Effector memory CD4-positive, alpha-beta T cell (primary cell): ENCODE results near the gene KLHL2.
A peak's percentile ranks its signal among the peaks of the same experiment; 100 is the strongest.
"Not testable (repeated sequence)": the region's sequence is repeated elsewhere in the genome, so short reads cannot be mapped to it uniquely, and the experiment has no call there.

Source experiments
- DNase-seq, 3 donors: peaks; one replicate each; pipeline ENCODE4 v3.0.0-alpha.2; 2020
- H3K27ac ChIP-seq: 2 replicates; pipeline ENCODE4 v1.7.0; 2013; ENCODE audit warnings: mild to moderate bottlenecking, low read length, moderate library complexity; ENCODE audit not compliant: insufficient read depth, poor library complexity, severe bottlenecking
- H3K27me3 ChIP-seq: replicated peaks from 2 replicates; pipeline ENCODE4 v1.7.0; 2013; ENCODE audit warnings: mild to moderate bottlenecking, low read length; ENCODE audit not compliant: insufficient read depth, control insufficient read depth, poor library complexity, severe bottlenecking
- H3K36me3 ChIP-seq: 2 replicates; pipeline ENCODE4 v1.7.0; 2013; ENCODE audit warnings: mild to moderate bottlenecking, low read length, moderate library complexity; ENCODE audit not compliant: control insufficient read depth, insufficient read depth
- H3K4me1 ChIP-seq: 2 replicates; pipeline ENCODE4 v1.7.0; 2013; ENCODE audit warnings: low read length, mild to moderate bottlenecking; ENCODE audit not compliant: control insufficient read depth, insufficient read depth, poor library complexity, severe bottlenecking
- H3K4me3 ChIP-seq: 2 replicates; pipeline ENCODE4 v1.7.0; 2013; ENCODE audit warnings: low read length, low read depth, mild to moderate bottlenecking; ENCODE audit not compliant: insufficient read depth, poor library complexity, severe bottlenecking
- H3K9me3 ChIP-seq: 2 replicates; pipeline ENCODE4 v1.7.0; 2013; ENCODE audit warnings: mild to moderate bottlenecking, low read length, moderate library complexity; ENCODE audit not compliant: control insufficient read depth
- total RNA-seq, 3 donors: gene quantifications; one replicate each; lab custom pipeline; 2026; lab: John Stamatoyannopoulos, UW

KLHL2 gene, protein sequence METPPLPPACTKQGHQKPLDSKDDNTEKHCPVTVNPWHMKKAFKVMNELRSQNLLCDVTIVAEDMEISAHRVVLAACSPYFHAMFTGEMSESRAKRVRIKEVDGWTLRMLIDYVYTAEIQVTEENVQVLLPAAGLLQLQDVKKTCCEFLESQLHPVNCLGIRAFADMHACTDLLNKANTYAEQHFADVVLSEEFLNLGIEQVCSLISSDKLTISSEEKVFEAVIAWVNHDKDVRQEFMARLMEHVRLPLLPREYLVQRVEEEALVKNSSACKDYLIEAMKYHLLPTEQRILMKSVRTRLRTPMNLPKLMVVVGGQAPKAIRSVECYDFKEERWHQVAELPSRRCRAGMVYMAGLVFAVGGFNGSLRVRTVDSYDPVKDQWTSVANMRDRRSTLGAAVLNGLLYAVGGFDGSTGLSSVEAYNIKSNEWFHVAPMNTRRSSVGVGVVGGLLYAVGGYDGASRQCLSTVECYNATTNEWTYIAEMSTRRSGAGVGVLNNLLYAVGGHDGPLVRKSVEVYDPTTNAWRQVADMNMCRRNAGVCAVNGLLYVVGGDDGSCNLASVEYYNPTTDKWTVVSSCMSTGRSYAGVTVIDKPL
- 18.8 to 22.8 (median 21.7) reads per million in 3 donors for total RNA-seq

DNA sequence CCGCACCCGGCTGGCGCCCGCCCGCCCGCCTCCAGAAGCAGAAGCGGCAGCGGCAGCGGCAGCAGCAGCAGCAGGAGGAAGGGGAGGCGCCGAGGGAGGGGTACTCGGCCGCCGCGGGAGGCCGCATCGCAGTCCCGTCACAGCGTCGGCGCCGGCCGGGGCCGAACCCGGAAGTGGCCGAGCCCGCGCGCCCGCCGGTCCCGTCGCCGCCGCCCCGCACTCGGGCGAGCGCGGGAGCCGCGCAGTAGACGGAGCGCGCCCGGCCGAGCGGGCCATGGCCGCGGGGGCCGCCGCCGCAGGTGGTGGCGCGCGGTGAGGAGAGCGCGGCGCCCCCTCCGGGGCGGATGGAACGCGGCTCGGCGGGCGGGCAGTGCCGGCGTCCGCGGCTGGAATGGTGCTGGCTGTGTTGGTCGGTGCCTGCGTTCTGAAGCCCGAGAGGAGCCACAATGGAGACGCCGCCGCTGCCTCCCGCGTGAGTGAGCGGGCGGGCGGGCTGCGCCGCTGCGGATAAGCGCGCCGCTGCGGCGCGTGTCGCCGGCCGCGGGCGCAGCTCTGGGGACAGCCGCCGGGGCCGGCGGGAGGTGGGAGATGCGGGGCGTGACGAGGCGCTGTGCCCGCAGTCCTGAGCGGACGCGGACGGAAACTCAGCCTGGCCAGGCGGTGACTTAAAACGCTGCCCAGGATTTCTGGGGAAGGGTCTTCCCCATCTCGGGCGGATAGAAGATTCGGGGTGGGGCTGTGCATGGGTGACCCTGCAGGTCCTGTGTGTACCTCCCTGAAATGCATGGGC lies at the start of gene KLHL2:
Gene KLHL2 (plus strand): TSS at position 131 of the 790 bp plus-strand sequence. CDS start 316 bp downstream, at position 447.
- peaks cover 8% of the 10 kb centered on the region for H3K4me1 ChIP-seq
- no peaks in the 10 kb centered on the region for H3K9me3 ChIP-seq
- H3K27me3 ChIP-seq, result no peaks in the 10 kb centered on the region
- H3K36me3 ChIP-seq, result no peaks in the 10 kb centered on the region
- peak; percentile 43 to 58 (median 50) for DNase-seq
- H3K27ac ChIP-seq, result peak within 1 kb of the TSS; percentile 21
- H3K4me3 ChIP-seq, result peak within 1 kb of the TSS; percentile 84

DNA sequence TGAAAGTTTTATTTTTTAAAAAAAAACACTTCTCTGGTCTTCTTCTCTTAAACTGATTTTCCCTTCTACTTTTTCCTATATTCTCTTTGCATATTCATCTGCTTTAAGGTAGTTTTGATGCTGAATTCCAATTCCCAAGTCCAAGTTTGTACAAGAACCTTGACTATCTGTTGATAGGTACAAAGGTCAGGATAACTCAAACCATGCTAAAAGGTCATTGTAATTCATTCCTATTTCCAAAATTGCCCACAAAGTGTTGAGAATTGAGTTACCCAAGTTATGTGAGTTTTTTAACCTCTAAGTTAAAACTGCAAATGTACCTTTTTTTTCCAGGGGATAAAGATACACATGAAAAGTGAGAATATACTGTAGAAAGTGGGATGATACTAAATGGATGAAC lies 48.6 kb upstream of the KLHL2 start:
- H3K36me3 ChIP-seq, result no peaks in the 10 kb centered on the region

DNA sequence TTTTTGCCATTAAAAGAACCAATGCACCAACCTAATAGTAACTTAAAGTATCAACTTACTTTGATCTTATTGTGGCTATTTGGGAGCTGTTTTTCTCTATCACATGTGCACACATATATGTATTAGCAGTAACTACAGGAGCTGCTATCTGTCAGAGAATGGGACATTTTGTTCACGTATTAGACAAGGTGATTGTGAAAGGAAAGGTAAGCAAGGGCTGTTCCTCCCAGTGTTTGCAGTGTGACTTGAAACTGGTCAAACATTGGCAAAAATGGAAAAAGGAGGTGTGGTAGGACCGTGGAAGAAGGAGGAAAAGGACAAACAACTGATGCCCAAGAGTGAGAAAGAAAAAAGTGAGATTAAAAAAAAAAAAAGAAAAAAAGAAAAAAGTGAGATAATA lies 43.1 kb upstream of the KLHL2 start:
- Histone ChIP-seq H3K36me3 (no peaks in the 10 kb centered on the region), H3K27me3 (no peaks in the 10 kb centered on the region), H3K4me1 (no peaks in the 10 kb centered on the region), H3K9me3 (no peaks in the 10 kb centered on the region), H3K4me3 (no peak overlapping the region), H3K27ac (no peak overlapping the region)
- no peak for DNase-seq

More for the DNA sequence above, 48.6 kb upstream of the KLHL2 start:
- Histone ChIP-seq H3K27me3 (no peaks in the 10 kb centered on the region), H3K27ac (no peak overlapping the region), H3K4me3 (no peak overlapping the region), H3K4me1 (no peaks in the 10 kb centered on the region), H3K9me3 (no peaks in the 10 kb centered on the region)
- DNase-seq, result no peak

DNA sequence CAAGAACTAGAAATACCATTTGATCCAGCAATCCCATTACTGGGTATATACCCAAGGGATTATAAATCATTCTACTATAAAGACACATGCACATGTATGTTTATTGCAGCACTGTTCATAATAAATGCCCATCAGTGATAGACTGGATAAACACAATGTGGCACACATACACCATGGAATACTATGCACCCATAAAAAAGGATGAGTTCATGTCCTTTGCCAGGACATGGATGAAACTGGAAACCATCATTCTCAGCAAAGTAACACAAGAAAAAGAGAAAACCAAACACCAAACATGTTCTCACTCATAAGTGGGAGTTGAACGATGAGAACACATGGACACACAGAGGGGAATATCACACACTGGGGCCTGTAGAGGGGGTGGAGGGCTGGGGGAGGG lies 40.5 kb upstream of the KLHL2 start:
- H3K27ac ChIP-seq, H3K9me3 ChIP-seq, H3K36me3 ChIP-seq, H3K4me3 ChIP-seq, H3K4me1 ChIP-seq, H3K27me3 ChIP-seq, DNase-seq: not testable (repeated sequence)

DNA sequence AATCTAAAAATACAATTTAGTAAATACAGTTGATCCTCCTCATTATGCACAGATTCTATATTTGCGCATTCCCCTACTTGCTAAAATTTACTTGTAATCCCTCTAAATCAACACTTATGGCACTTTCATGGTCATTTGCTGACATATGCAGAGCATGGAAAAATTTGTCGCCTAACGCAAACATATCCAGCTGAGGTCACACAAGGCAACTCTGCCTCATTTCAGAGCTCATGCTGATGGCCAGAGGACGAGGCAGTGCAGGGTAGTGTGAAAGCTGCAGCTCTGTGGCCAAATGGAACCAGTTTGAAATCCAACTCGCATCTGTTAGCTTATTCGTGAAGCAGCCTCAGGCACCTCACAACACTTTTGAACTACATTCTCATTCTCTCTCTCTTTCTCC lies 39.7 kb upstream of the KLHL2 start:
- no peaks in the 10 kb centered on the region for H3K27me3 ChIP-seq
- no peaks in the 10 kb centered on the region for H3K9me3 ChIP-seq
- no peaks in the 10 kb centered on the region for H3K36me3 ChIP-seq
- H3K4me1 ChIP-seq, result no peaks in the 10 kb centered on the region
- no peak overlapping the region for H3K4me3 ChIP-seq
- H3K27ac ChIP-seq, result no peak overlapping the region
- DNase-seq, result no peak

DNA sequence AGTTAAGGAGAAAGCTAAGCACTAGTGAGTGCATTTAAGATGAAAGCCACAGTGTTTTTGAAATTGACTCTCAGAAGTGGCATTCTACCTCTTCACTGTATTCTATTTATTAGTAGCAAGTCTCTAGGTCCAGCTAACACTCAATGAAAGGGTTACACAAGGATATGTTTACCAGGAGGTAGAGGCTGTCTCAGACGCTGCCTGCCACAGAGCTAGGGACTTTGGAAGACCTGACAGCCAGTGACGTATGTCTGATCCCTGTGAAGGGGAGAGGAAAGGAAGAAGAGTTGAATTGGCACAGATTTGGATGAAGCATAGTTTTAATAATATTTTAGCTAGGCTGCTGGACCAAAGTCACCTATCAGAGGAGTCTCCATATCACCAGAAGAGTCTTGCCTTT lies 36.5 kb upstream of the KLHL2 start:
- no peaks in the 10 kb centered on the region for H3K9me3 ChIP-seq
- DNase-seq, result no peak
- no peaks in the 10 kb centered on the region for H3K36me3 ChIP-seq
- no peaks in the 10 kb centered on the region for H3K4me1 ChIP-seq
- no peaks in the 10 kb centered on the region for H3K27me3 ChIP-seq
- H3K4me3 ChIP-seq, result no peak overlapping the region
- no peak overlapping the region for H3K27ac ChIP-seq

DNA sequence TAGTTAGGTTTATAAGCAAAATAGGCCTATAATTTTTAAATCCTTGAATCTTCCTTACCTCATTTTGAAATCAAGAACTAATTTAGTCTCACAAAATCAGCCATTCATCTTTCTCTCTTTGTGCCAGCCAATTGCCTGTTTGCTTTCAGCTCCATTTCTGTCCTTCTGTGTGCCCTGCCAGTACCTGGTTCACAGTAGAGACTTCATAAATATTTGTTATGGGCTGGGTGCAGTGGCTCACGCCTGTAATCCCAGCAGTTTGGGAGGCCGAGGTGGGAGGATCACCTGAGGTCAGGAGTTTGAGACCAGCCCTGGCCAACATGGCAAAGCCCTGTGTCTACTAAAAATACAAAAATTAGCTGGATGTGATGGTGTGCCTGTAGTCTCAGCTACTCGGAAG lies 31.9 kb upstream of the KLHL2 start:
- H3K27me3 ChIP-seq, DNase-seq, H3K27ac ChIP-seq, H3K4me1 ChIP-seq, H3K36me3 ChIP-seq, H3K9me3 ChIP-seq, H3K4me3 ChIP-seq: not testable (repeated sequence)

DNA sequence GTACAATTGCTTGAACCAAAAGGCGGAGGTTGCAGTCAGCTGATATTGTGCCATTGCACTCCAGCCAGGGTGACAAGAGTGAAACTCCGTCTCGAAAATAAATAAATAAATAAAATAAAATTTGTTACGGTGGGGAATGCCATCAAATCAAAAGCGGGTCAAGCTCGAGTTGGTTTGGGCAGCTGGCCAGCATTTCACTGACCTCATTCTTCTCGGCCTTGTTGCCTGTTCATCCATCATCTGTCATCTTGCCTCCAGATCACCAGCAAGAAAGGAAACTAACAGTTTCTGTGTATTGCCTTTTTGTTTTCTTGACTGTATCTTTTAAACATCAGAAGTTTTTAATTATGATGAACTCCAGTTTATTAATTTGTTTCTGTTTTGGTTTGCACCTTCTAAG lies 31.5 kb upstream of the KLHL2 start:
- no peak for DNase-seq
- no peak overlapping the region for H3K27ac ChIP-seq
- H3K4me3 ChIP-seq, result no peak overlapping the region
- no peaks in the 10 kb centered on the region for H3K4me1 ChIP-seq
- no peaks in the 10 kb centered on the region for H3K9me3 ChIP-seq
- no peaks in the 10 kb centered on the region for H3K27me3 ChIP-seq
- H3K36me3 ChIP-seq, result no peaks in the 10 kb centered on the region

DNA sequence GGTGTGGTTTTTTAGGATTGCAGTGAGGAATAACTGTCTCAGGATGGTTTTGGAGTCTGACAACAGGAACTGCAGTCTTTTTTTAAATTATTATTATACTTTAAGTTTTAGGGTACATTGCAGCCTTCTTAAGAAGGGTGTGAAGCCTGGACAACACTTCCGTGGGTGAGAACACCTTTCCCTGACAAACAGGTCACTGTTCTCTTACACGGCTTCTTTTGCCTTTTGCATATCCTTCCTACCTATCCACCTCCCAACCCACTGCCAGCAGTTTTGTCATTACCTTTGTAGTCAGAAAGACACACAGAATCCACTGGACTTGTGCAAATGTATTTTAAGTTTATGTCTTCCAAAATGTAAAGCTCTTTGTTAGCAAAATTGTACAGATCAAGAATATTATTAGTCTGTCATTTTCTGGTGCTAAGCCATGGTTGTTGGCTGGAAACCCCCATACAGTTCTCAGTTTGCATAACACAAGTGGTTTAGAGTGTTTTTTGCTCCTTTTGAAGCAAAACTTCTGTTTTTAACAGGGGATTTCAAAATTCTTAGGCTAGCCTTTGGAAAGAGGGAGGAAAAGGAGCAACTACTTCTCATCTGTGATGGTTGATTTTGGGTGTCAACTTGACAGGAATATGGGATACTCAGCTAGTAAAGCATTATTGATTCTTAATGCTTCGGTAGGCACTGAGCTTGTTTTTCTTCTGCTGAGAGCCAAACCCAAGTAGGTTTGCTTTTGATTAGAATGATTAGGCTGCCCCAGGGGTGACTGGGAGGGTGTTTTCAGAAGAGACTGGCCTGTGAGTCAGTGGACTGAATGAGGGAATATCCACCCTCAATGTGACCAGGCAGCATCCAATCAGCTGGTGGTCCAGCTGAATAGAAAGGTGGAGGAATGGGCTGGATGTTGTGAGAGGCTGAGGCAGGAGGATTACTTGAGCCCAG lies 29.4 kb upstream of the KLHL2 start:
- no peak for DNase-seq
- no peaks in the 10 kb centered on the region for H3K4me1 ChIP-seq

More for the DNA sequence above, 29.4 kb upstream of the KLHL2 start:
- no peak overlapping the region for H3K4me3 ChIP-seq
- H3K36me3 ChIP-seq, result no peaks in the 10 kb centered on the region
- no peaks in the 10 kb centered on the region for H3K27me3 ChIP-seq
- H3K27ac ChIP-seq, result no peak overlapping the region
- no peaks in the 10 kb centered on the region for H3K9me3 ChIP-seq
